Activated T-cell treated with anti-CD3 and anti-CD28 coated beads, Interleukin-2, amount 50 U/mL, for 4 hours (primary cell): Measurements from ENCODE around the gene SLC25A23. TPM values are rescaled to one million over a fixed set of nuclear protein-coding genes. Genes with fewer than 3 reads are reported as not detected.
"Not testable (repeated sequence)": the region's sequence is repeated elsewhere in the genome, so short reads cannot be mapped to it uniquely, and the experiment has no call there.

Experiments used
- ATAC-seq, 2 donors: fragments of 200-7000 bp; cut with Tn5 transposase; one replicate each; pipeline ENCODE4 v1.10.0; 2021
- DNase-seq: peaks from one replicate; pipeline ENCODE4 v3.0.0-alpha.2; 2020
- H3K27me3 Mint-ChIP-seq: one replicate; pipeline ENCODE4 v1.8.0; 2021; ENCODE audit warnings: low read depth, mixed read lengths
- H3K36me3 Mint-ChIP-seq: one replicate; pipeline ENCODE4 v1.8.0; 2022; ENCODE audit warnings: mixed read lengths; ENCODE audit not compliant: insufficient read depth
- H3K4me1 Mint-ChIP-seq: one replicate; pipeline ENCODE4 v1.8.0; 2021; ENCODE audit warnings: low read depth, mixed read lengths
- H3K4me3 Mint-ChIP-seq: one replicate; pipeline ENCODE4 v1.8.0; 2021; ENCODE audit warnings: mild to moderate bottlenecking, moderate library complexity, mixed read lengths
- H3K9me3 Mint-ChIP-seq: one replicate; pipeline ENCODE4 v1.8.0; 2021; ENCODE audit warnings: mixed read lengths
- total RNA-seq, 3 donors: library from RNA; stranded (reverse); gene quantifications; one replicate each; pipeline ENCODE4 v1.2.1, GENCODE V29; 2021

The SLC25A23 gene
- total RNA-seq, 3 donors from 2014 or later, result 10.5 to 12.4 (median 11.9) TPM

DNA sequence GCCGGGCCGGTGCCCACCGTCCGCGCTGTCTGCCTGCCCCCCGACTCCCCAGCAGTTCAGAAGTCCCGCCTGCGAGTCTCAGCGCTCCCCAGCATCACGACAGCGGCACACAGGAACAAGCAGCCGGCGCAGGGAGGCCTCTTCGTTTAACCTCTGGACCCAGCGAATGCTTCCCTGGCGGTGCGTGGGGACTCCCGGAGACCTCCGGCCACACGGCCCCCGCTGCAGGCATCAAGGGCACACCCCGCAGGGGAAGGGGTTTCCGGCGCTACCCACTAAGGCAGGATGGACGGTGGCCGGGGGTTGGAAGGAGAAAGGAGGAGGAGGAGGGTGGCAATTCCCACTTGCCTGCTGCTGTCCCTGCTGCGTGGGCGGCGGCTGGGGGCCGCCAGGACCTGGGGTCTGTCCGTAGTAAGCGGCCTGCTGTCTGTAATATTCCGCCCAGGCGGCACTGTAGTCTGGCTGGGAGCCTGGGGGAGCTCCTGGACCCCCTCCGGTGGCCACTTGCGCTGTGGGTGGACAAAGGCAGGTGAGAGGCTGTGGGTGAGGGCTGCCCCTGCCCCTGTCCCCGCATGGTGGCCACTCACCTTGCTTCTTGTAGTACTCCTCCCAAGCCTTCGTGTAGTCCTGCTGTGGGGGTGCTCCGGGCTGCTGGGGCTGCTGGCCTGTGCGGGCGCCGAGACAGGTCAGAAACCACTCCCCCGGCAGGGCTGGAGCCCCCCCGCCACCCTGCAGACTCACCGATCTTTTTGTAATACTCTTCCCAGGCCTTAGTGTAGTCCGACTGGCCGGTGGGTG is 44.6 kb downstream of the SLC25A23 start:
- ATAC-seq (no peak), DNase-seq (no peak)
- Mint-ChIP-seq H3K4me1 (no peaks in the 10 kb centered on the region), H3K36me3 (peaks cover 16% of the 10 kb centered on the region), H3K4me3 (no peak overlapping the region), H3K9me3 (no peaks in the 10 kb centered on the region), H3K27me3 (no peaks in the 10 kb centered on the region)

DNA sequence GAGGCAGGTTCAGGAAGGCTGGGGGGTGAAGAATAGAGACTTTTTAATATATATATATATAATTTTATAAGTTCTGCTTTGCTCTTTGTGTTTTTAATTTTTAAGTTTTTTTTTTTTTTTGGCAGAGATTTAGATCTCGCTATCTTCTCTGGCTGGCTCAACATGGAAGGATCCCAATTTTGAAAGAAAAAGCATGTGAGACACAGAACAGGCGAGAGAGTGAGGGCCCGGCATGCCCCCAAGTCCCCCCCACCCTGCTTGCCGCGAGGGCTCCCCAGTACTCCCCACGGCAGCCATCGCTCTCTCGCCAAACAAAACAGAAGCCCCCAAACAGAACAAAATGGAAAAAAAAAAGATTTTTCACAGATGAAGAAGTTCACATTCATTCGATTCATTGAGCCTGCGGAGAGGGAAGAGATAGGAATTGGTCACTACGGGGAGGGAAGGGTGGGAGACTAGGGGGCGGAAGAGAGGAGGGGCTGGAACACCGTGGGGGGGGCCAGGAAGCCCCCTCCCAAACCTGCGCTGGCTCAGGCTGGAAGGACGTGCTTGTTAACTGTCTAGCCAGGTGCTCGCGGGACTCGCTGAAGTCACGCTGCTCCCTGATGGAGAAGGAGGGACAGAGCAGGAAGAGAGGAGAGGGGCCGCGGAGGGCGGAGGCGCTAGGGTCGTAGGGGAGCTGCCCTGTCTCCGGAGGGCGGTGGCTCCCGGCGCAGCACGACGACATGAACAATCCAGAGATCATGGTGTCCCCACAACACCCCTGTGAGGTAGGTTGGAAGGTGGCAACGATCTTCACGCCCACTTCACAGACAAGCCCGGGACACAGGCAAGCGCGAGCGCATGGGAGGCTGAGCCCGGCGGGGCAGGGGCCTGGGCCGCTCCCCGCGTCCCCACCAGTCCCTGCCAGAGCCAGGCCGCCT is 45.6 kb downstream of the SLC25A23 start:
- H3K36me3 Mint-ChIP-seq, result peaks cover 11% of the 10 kb centered on the region
- DNase-seq (no peak), ATAC-seq (no peak)
- no peaks in the 10 kb centered on the region for H3K9me3 Mint-ChIP-seq
- H3K4me1 Mint-ChIP-seq, result no peaks in the 10 kb centered on the region
- H3K4me3 Mint-ChIP-seq, result no peak overlapping the region
- H3K27me3 Mint-ChIP-seq, result no peaks in the 10 kb centered on the region

DNA sequence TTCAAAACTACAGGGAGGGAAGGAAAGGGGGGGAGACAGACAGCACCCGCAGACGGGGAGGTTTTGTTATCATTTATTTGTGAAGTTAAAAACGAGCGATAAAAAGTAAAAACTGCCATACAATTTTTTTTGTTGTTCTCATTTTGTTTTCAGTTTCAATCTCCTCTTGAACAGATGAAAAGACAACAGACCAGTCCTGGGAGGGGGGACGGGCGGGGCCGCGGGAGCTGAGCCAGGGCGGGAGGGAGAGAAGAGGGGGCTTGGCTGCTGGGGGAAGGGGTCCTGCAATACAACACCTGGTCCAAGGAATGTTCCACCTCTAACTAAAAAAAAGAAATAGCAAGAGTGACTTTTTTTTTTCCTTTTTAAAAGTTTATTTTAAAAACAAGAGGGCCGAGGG is 46.3 kb downstream of the SLC25A23 start:
- H3K36me3 Mint-ChIP-seq, result peaks cover 8% of the 10 kb centered on the region
- no peaks in the 10 kb centered on the region for H3K27me3 Mint-ChIP-seq
- no peak overlapping the region for H3K4me3 Mint-ChIP-seq
- ATAC-seq (no peak), DNase-seq (no peak)
- no peaks in the 10 kb centered on the region for H3K4me1 Mint-ChIP-seq
- H3K9me3 Mint-ChIP-seq, result no peaks in the 10 kb centered on the region

DNA sequence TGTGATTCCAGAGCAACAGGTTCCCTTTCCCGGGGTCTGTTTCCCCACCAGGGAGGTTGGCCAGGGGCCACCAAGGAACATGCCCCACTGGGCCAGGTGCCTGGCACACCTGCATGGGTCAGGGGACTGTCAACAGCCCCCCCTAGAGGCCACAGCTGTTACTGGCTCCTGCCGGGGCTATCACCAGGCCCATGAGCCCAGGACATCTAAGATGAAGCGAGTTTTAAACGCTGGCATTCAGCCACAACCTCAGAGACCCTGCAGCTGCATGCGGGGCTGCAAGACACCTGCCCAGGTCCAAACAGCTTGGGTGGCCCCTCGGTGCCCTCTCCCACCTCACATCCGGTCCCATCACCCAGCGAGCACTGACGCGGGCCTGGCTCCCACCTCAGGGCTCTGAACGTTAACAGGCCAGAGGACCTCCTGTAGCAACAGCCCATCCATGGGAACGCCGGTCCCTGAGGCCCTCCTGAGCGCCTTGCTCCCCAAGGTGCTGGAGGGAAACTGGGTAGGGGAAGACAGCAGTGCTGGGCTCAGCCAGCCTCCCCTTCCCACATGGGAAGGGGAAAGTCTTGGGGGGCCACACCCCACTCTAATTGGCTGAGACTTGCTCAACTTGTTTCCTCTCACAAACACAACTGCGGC is 47.0 kb downstream of the SLC25A23 start:
- ATAC-seq, result peak; percentile 63 to 71
- DNase-seq, result peak; percentile 46
- Mint-ChIP-seq H3K36me3 (peaks cover 8% of the 10 kb centered on the region), H3K9me3 (no peaks in the 10 kb centered on the region), H3K4me3 (no peak overlapping the region), H3K27me3 (no peaks in the 10 kb centered on the region), H3K4me1 (no peaks in the 10 kb centered on the region)

DNA sequence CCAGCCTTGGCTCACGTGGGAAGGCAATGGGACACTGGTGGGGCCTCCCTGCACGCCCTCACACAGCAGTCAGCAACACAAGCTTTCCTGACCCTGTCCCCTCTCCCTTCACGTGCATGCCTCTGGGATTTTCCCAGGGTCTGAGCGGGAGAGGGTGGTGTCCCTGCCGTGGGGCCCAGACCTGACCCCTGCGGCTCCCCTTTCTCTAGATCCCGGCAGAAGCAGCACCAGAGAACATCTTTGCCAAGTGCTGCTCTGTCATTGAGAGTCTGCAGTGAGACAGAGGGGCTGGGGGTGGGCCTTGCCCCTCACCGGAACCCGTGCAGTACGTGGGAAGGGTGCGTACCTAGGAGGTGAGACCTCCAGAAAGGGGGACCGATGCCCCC is 47.5 kb downstream of the SLC25A23 start:
- Mint-ChIP-seq H3K36me3 (peaks cover 8% of the 10 kb centered on the region), H3K9me3 (no peaks in the 10 kb centered on the region), H3K4me1 (no peaks in the 10 kb centered on the region), H3K27me3 (no peaks in the 10 kb centered on the region), H3K4me3 (no peak overlapping the region)
- no peak for DNase-seq
- ATAC-seq, result peak; percentile 15 to 27

DNA sequence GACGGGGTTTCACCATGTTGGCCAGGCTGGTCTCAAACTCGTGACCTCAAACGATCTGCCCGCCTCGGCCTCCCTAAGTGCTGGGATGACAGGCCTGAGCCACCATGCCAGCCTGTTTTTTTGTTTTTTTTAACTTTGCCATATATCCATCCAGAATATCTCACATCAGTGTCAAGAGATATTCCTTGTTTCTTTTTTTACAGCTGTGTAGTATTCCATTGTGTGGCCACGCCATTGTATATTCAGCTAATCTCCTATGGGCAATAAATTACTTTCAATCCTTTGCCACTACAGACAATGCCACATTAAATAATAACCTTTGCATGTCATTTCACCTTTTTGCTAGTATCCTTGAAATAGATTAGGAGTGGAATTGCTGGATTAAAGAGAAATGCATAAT is 50.2 kb downstream of the SLC25A23 start:
- no peaks in the 10 kb centered on the region for H3K27me3 Mint-ChIP-seq
- ATAC-seq (no peak), DNase-seq (no peak)
- no peaks in the 10 kb centered on the region for H3K4me1 Mint-ChIP-seq
- no peaks in the 10 kb centered on the region for H3K9me3 Mint-ChIP-seq
- no peak overlapping the region for H3K4me3 Mint-ChIP-seq
- peaks cover 3% of the 10 kb centered on the region for H3K36me3 Mint-ChIP-seq

DNA sequence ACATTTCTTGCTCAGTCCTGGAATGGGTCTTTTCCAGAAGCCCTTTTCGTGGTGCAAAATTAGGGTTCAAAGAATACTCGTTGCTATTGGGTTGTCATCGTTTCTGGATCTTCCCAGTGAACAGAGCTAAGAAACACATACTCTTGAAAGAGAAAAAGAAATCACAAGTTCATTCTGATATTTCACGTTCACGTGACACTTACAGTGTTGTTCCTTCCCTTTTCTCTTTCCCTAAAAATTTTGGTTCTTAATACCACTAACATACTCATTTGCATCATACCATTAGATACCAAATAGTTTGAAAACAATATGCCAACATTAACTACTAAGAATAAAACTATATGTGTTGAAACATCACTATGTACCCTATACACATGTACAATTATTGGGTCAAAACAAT is 53.2 kb downstream of the SLC25A23 start:
- Mint-ChIP-seq H3K27me3 (no peaks in the 10 kb centered on the region), H3K36me3 (no peaks in the 10 kb centered on the region), H3K4me1 (no peaks in the 10 kb centered on the region), H3K4me3 (no peak overlapping the region), H3K9me3 (no peaks in the 10 kb centered on the region)
- DNase-seq, result no peak
- no peak for ATAC-seq

DNA sequence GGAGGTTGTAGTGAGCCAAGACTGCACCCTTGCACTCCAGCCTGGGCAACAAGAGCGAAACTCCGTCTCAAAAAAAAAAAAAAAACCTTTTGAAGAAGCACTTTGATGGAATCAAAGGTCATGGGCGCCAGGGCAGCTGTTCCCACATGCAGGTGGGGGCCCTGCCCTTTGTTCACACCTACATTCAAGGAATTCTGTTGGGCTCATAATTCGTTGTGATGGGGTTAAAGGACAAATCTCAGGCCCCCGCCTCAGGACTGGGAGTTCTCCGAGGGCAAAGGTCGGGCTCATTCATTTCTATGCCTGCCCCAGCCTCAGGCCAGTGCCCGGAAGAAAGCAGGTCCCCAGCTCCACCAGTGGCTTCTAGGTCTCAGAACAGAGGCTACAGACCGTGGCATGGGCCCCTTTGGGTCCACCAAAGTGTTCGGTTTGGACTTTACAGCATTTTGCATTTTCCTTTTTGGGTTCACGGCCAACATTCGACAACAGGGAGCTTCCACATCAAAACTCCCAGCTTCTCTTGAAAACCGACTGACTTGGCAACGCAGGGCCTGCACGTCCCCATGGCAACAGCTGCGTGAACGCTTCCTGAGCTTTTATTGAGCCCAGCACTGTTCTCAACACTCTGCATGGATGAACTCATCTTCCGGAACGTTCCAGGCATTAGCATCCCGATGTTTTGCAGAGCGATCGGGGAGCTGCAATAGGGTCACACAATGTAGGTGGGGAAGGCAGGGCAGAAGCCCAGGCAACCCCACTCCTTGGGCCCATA is 56.6 kb downstream of the SLC25A23 start:
- ATAC-seq, result no peak
- Mint-ChIP-seq H3K4me1 (no peaks in the 10 kb centered on the region), H3K9me3 (no peaks in the 10 kb centered on the region), H3K4me3 (no peak overlapping the region), H3K27me3 (no peaks in the 10 kb centered on the region), H3K36me3 (no peaks in the 10 kb centered on the region)
- no peak for DNase-seq

DNA sequence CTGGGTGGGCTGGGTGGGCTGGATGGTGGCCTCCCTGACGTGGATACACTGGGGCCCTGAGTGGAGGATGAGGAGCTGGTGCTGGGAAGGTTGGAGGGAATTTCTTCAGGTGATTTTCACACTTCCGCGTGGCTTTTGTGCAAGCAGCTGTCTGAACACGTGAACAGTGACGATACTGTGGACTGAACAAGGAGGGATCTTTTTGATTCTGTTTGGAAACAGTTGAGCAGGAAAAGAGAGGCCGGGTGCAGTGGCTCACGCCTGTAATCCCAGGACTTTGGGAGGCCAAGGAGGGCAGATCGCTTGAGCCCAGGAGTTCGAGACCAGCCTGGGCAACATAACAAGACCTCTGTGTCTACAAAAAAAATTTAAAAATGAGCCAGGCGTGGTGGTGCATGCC is 57.5 kb downstream of the SLC25A23 start:
- Mint-ChIP-seq H3K9me3 (no peaks in the 10 kb centered on the region), H3K36me3 (no peaks in the 10 kb centered on the region), H3K4me3 (no peak overlapping the region), H3K4me1 (no peaks in the 10 kb centered on the region), H3K27me3 (no peaks in the 10 kb centered on the region)
- ATAC-seq (no peak), DNase-seq (no peak)

DNA sequence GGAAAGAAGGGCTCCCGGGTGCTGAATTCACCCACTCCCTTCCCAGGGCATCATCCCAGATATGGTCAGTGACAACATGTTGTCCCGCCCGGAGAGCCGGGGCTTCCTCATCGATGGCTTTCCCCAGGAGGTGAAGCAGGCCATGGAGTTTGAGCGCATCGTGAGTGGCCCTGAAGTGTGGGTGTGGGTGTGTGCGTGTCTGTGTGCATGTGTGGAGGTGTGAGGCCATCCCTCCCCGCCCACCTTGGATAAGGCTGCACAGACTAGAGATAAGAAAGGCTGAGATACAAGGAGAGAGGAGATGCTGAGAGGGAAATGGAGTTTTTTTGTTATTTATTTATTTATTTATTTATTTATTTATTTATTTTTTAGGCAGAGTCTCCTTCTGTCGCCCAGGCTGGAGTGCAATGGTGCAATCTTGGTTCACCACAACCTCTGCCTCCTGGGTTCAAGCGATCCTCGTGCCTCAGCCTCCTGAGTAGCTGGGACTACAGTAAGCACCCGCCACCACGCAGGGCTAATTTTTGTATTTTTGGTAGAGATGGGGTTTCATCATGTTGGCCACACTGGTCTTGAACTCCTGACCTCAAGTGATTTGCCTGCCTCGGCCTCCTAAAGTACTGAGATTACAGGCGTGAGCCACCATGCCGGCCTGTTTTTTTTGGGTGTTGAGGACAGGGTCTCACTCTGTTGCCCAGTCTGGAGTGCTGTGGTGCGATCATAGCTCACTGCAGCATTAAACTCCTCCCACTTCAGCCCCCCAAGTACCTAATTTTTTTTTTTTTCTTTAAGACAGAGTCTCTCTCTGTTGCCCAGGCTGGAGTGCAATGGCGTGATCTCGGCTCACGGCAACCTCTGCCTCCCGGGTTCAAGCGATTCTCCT is 59.3 kb downstream of the SLC25A23 start:
- H3K4me1 Mint-ChIP-seq, H3K9me3 Mint-ChIP-seq, ATAC-seq, DNase-seq, H3K27me3 Mint-ChIP-seq, H3K36me3 Mint-ChIP-seq, H3K4me3 Mint-ChIP-seq: not testable (repeated sequence)

DNA sequence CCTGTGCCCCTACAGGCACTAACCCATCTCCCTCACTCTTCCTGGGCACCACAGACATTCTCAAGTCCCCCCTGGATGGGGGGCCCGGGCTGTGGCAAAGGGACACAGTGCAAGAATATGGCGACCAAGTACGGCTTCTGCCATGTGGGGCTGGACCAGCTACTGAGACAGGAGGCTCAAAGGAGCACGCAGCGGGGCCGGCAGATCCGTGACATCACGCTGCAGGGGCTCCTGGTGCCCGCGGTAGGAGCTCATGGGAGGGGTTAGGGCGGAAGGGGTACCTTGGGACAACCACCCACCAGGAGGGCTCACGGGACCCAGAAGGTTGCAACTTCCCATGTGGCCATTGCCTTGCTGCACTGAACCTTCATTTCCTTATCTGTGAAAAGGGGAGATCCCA is 63.3 kb downstream of the SLC25A23 start:
- ATAC-seq, result no peak

DNA sequence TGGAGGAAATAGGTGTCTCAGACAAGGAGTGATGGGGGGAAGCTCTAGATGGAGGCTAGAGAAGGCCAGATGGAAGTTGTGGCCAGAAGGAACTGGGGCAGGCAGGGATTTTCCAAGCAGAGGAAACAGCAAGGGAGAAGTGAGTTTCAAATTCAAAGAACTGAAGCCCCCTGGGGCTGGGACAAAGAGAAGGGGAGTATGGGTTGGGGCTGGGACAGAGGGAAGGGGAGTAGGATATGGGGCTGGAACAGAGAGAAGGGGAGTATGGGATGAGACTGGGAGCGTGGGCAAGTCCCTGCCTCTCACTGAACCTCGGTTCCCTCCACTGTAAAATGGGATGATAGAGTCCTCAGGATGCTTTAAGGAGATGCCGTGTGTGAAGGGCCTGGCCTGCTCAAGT is 64.8 kb downstream of the SLC25A23 start:
- DNase-seq (no peak), ATAC-seq (no peak)
- H3K27me3 Mint-ChIP-seq, result no peaks in the 10 kb centered on the region
- peaks cover 4% of the 10 kb centered on the region for H3K36me3 Mint-ChIP-seq
- peaks cover 24% of the 10 kb centered on the region for H3K4me1 Mint-ChIP-seq
- H3K4me3 Mint-ChIP-seq, result peak overlapping the region; percentile 62
- no peaks in the 10 kb centered on the region for H3K9me3 Mint-ChIP-seq

More for the DNA sequence above, 63.3 kb downstream of the SLC25A23 start:
- no peak overlapping the region for H3K4me3 Mint-ChIP-seq
- no peaks in the 10 kb centered on the region for H3K9me3 Mint-ChIP-seq
- no peaks in the 10 kb centered on the region for H3K27me3 Mint-ChIP-seq
- H3K4me1 Mint-ChIP-seq, result peaks cover 20% of the 10 kb centered on the region
- no peak for DNase-seq
- no peaks in the 10 kb centered on the region for H3K36me3 Mint-ChIP-seq

DNA sequence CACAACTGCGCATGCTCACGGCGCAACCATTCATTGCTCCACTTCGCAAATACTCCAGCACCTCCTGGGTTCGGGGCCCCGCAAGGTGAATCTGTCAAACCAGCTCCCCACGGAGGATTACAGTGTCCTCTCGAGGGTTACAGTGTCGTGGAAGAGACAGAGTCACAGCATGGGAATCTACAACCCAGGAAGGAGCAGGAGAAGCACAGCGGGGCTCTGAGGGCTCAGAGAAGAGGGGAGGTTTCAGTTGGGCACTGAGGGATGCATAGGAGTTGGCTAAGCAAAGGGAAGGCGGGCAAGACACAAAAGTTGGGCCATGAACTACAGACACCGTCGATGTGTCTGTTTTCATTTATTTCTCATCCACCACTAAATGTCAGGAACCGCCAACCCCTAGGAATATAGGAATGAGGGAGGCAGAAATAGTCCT is 65.6 kb downstream of the SLC25A23 start:
- ATAC-seq, result no peak
- Mint-ChIP-seq H3K4me3 (peak overlapping the region; percentile 96), H3K9me3 (no peaks in the 10 kb centered on the region), H3K4me1 (peaks cover 24% of the 10 kb centered on the region), H3K27me3 (no peaks in the 10 kb centered on the region), H3K36me3 (peaks cover 4% of the 10 kb centered on the region)
- DNase-seq, result peak; percentile 67
